HG02840 (cell line): ENCODE measurements around the gene STAT3.
"Not testable (repeated sequence)": the region's sequence is repeated elsewhere in the genome, so short reads cannot be mapped to it uniquely, and the experiment has no call there.

ENCODE experiments used
- ATAC-seq: cut with Tn5 transposase; IDR thresholded peaks from one replicate; pipeline ENCODE4 v1.9.1; 2021; ENCODE audit warnings: mild to moderate bottlenecking, moderate library complexity, moderate number of reproducible peaks; ENCODE audit not compliant: unreplicated experiment, low FRiP score

Gene STAT3

DNA sequence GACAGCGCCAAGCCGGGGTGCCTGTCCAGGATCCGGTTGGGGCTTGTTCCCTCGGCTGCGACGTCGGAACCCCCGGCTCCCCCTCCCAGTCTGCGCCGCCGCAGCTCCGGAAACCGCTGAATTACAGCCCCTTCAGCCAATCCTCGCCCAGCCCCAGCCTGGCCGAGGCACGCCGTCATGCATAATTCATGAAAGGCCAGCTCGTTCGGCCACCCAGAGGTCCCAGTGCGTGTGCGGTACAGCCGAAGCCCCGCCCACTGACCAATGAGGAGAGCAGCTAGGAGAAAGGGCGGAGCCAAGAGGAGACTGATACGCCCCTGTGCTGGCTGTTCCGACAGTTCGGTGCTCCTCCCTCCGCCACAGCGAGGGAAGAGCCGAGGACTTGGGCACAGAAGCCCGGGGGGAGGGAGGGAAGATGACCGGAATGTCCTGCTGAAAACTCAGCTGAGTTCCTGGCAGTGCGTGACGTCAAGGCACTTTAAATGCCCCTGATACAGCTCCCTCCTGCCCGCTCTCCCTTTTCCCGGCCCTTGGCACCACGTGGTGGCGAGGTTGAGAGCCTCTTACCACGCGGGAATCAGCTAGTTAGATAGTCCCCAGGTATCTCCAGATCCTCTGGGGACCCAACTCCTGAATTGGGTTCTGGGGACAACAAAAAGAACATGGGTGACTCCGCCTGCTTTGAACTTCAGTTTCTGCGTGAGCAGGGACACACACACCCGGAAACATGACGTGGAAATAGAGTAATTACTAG lies at the start of gene STAT3:
STAT3 (minus strand) TSS at position 62 of the 754 bp plus-strand sequence. CDS start 39,926 bp downstream, outside the sequence.
- ATAC-seq = peak; percentile 94

DNA sequence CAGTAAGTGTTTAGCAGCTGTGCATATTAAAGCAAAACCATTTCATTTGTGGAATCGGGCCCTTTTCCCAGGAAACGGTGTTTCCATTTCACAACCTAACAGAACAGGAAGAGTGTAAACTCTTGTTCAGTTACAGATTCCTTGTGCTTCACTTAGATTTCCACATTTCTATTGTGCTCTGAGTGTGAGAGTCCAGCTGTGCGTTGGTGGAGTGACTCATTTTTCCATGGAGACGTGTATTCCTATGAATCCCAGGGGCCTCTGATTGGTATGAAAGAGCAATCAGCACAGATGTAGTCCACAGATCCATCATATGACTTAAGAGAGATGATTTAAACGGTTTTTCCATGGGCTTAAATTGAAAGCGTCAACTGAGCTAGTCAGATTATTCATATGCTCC lies 48.1 kb upstream of the STAT3 start:
- ATAC-seq = no peak

DNA sequence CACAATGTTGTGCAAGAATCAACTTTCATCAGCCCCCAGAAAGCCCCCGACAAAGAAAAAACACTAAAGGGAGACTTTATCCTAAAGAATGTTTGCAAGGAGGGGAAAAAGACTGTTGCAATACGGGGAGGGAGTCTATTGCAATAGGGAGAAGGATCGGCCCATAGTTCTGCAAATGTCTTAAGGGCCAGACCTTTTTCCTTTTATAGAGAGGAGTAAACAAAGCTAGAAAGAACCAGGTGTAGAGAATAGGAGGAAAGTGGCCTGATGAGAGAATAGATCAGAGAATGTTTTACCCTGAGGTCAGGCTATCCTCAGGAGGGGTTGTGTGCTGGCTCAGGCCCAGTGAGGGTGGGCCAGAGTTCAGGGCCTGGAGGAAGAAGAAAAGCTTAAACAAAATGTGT lies 43.5 kb upstream of the STAT3 start:
- ATAC-seq = no peak

DNA sequence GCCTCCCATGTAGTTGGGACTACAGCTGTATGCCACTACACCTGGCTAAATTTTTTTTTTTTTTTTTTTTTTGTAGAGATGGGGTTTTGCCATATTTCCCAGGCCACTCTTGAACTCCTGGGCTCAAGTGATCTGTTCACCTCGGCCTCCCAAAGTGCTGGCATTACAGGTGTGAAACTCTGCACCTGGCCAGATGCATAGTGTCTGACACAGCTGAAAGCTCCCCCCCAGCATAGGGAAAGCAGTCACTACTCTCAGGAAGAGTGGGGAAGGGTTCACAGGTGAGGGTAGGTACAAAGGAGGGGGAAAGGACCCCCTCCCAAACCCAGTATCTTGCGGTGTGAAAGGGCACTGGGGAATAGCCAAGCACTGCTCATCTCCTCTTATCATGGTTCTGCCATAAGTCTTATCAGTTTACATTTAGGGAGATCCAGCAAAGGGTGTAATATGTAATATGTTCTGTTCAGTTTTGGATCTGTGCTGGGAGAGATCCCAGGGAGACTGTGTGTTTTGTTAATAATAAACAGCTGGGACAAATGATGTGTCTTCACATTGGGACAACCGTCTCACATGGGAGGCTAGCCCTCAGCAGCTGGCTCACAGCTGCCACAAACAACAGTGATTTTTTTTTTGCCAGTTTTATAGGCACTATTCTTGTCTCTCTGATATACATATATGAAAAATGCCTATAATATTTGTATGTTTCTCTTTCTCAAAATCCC lies 41.6 kb upstream of the STAT3 start:
- ATAC-seq = no peak

DNA sequence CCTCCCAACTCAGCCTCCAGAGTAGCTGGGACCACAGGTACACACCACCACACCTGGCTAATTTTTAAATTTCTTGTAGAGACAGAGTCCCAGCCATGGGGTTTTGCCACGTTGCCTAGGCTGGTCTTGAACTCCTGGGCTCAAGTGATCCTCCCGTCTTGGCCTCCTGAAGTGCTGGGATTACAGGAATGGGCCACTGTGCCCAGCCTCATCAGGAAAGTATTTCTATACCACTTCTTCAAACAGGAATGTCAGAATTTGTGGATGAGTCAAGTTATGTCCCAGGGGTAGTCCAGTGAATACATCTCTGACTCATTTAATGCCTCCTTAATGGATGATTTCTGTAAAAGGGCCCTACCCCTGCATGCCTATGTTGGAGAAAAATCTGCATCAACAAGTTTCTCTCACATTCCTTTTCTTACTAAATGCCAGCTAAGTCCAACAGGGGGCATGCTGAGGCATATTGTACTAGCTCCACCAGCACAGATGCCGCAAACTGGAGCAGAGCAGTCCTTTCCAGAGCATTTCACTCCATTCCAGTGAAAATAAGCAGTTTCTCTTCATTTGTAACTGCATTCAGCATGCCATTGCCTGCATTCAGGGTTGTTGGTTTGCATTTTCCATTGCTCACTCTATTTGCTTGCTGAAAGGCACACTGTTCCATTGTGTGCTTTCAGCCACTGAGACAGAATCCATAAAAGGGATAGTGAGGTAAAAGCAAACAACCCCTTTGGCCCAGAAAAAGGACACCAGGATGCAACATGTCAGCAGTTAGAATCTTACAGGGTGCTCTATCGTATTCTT lies 40.1 kb upstream of the STAT3 start:
- ATAC-seq = no peak

DNA sequence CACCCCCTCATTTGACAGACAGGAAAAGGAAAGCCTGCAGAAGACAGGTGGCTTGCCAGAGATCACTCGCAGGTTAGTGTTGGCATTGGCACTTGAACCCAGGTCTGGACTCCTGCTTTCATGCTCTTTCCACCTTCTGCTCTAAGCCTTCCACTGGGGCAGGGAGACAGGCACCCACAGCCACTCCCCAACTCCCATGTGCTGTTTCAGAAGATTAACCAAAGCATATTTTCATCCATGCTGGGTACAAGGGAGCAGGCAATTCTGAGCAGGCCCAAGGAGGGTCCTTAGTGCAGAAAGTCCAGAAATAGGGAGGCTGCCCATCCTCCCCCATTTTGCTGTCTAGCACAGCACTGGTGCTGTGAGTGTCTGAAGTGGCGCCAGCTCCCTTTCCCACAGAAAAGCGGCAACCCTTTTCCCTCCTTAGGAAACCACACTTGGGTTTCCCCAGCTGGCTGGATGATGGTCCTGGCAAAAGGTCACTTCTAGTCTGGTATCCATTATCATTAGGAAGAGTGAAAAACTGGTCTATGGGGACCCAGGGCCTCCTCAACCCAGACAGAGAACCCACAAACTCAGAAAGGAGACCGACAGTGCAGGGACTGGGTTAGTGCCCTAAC lies 36.9 kb upstream of the STAT3 start:
- no peak for ATAC-seq

DNA sequence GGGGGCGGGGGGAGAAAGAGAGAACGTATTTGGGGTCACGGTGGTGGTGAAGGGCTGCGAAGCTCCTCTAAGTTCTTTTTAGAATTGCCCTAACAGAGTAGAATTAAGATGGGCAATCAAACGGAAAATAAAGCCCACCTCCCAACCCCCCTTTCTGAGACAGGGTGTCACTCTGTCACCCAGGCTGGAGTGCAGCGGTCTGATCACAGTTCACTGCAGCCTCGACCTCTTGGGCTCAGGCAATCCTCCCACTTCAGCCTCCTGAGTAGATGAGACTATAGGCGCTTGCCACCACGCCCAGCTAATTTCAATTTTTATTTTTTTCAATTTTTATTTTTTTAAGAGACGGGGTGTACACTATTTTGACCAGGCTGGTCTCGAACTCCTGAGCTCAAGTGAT lies 35.5 kb upstream of the STAT3 start:
- ATAC-seq = no peak

DNA sequence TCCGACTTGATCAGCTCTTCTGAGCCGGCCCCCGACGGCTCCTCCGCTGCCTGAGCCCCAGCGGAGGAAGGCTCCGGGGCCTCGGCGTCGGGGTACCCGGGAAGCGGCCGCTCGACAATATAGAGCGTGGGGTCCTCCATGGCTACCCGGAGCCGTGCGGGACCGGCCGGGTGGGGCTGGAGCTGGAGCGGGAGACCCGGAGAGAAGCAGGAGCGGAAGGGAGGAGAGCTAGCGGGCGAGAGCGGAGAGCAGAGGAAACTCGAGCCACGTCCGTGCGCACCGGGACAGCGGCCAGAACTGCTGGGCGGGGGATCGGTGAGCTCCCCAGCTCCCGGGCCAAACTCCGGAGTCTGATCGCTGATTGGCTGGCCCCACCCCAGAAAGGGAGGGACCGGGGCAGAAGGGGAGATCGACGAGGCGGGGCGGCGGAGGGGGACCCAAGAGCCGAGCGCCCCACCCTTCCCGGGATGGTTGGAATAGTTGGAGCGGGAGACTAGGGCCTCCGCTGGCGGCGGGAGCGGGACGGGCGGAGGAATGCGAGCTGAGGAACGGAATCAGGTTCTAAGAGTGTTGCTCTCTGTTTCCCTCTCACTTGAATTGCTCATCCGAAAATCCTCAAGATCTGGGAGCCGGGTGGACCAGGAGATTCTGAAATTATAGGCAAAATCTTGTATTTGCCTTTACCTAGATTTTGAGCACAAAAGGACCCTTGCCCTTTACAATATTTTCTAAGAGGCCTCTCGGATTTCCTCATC lies 34.9 kb upstream of the STAT3 start, which contains the start of gene CAVIN1:
CAVIN1 (minus strand) TSS at position 299 of the 755 bp plus-strand sequence; CDS start at position 140, 159 bp downstream.
- ATAC-seq = no peak

DNA sequence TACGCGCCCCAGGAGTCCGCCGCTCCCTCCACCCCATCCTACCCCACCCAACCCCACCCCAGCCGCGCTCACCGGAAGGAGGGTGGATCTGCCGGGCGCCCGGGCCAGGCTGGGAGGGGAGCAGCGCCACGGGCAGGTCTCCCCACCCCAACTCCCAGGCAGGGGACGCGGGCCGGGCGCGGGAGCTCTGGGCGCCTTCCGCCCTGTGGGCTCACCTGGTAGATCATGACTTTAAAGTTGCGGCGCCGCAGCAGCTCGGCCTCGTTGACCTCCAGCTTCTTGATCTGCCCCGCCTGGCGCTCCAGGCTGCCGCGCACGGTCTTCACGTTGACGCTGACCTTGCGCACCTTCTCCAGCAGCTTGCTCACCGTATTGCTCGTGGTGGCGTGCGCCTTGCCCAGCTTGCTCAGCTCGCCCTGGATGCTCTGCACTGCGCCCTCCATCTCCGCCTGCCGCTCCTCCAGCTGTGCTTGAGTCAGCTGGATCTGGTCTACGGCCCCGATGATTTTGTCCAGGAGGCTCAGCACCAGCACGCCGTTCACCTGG lies 34.2 kb upstream of the STAT3 start:
- ATAC-seq = no peak

DNA sequence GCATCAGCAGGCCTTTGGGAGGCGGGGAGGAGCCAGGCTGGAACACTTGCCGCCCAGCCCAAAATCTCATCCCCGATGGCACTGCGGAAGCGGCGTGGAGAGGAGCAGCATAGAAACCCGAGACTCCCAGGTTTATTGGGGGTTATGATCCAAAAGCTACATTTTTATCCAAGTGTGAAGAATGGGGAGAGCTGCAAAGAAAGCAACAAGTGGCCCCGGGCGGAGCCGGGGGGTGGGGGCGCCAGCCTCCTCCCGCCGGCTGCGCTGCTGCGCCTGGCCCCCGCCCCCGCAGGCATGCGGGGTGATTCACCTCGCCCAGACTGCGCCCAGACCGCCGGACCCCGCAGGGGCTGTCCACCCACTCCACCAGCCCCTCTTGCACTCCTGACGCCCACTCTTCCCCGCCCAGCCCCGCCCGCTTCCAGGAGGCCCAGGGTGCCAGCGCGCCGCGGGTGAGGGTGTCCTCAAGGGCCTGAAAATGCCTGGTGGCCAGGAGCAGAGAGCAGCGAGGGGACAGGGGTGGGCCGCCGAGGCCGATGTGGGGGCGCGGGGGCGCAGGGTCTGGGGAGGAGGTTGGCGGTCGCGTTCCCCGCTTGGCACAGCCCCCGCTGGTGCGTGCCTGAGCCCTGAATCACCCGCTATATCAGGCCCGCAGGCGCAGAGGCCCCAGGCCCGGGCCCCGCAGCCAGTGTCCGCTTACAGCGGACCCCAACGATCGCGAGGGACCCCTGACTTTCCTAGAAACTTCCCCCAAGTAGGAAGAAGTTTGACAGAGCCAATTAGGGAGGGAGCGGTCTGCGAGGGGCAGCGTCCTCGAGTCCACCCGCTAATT lies 33.5 kb upstream of the STAT3 start:
- ATAC-seq = no peak

DNA sequence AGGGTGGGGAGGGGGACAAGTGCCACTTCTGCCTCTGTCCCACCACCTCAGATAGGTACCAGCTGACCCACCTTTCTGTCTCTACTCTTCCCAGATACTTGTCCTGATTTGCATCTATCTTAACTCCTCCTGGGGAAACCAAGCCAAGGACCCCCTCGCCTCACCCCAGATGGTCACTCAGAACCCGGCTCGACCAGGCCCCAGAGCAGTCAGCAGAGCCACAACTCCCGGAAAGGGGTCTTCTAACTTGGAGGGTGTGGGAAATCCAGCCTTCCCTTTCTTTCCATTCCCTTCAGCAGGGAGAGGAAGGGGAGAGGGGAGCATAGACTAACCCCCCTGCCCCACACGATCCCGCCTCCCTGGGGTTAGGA lies 32.9 kb upstream of the STAT3 start:
- no peak for ATAC-seq

DNA sequence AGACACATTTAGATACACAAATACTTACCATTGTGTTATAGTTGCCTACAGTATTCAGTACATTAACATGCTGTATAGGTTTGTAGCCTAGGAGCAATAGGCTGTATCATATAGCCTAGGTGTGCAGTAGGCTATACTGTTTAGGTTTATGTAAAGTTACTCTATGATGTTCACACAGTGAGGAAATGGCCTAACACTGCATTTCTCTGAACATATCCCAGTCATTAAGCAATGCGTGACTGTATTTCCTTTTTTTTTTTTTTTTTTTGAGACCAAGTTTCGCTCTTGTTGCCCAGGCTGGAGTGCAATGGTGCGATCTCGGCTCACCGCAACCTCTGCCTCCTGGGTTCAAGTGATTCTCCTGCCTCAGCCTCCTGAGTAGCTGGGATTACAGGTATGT lies 29.7 kb upstream of the STAT3 start:
- ATAC-seq = not testable (repeated sequence)

DNA sequence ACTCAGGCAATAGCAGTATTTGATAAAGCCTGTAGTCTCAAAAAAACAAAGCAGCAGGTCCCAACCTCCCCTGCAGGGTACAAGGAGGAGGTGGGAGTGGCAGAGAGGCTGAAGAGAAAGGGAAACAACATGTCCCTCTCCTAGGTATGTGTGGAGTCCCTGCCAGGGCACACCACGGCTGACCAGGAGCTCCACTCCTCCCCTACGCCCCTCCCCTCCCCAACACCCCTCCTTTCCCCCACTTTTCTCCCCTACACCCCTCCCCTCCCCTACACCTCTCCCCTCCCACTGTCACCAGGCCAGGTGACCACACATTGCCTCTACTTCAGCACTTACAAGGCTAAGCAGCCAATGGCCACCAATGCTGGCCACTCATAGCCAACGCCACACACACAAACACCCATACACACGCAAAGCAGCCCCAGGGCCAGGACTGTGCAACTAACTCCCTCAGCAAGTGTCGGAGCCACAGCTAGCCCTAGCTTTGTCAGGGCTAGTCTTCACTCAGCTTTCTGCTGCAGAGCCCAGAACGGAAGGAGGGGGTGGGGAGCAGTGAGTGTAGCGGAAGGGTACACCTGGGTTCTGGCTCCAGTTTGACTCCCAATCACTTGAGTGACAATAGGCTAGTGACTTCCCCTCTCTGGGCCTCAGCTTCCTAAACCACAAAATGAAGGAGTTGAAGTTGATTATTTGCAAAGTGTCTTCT lies 26.6 kb upstream of the STAT3 start:
- ATAC-seq = no peak

DNA sequence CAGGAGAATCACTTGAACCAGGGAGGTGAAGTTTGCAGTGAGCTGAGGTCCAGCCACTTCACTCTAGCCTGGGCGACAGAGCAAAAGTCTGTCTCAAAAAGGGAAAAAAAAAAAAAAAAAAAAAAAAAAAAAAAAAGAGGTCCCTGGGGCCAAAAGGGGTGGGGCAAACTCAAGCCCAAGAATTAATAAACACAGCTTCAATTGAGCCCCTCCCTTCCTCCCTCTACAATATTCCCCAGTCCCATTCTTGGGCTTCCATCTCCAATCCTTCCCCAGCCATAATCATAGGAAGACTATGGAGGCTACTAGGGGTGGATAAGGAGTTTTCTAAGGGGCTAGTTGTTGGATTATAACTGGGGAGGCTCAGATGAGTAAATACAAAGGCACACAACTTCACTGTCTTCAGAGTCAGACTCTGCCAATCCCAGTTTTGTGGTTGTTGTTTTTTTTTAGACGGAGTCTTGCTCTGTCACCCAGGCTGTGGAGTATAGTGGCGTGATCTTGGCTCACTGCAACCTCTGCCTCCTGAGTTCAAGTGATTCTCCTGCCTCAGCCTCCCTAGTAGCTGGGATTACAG lies 25.3 kb upstream of the STAT3 start:
- ATAC-seq = no peak

DNA sequence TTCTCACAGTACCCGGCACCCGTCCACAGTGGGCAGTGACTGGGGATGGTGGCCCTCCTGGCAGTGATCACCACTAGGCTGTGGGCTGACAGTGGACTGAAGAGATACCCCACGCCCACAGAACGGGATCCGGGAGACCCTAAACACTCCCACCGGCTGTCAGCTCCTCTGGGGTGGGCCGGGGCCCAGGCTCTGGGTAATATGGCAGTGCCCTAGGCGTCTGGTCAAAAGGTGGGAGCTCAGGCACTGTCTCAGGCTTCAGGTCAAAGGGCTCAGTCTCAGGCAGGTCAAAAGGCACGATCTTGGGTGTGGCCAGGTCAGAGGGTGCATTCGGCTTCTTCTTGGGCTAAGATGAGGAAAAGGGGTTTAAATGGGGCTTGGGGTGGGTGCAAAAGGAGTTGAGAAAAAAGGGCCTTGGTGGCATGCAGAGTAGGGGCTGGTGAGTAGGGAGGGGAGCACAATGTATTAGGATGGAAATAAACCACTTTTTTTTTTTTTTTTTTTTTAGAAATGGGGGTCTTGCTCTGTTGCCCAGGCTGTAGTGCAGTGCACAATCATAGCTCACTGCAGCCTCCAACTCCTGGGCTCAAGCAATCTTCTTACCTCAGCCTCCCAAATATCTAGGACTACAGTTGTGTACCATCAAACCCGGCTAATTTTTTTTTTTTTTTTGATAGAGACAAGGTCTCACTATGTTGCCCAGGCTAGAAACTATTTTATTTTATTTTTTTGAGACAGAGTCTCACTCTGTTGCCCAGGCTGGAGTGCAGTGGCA lies 23.9 kb upstream of the STAT3 start:
- ATAC-seq = no peak

DNA sequence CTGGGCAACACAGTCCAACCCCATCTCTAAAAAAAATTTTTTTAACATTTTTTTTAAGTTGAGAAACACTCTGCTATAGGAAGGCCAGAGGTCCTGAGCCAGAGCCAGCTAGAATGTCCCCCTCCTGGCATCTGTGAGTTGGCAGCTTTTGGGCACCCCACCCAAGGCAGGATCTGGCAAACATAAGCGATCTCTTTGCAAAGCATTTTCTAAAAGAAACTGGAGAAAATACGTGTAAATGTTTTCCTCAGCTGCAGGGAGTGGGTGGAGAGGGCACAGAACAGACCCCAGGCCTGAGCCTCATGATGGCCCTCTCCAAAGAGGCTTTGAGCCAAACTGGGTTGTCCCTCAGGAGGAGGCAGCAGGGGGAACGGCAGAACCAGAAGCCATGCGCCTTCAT lies 23.1 kb upstream of the STAT3 start:
- ATAC-seq = no peak

DNA sequence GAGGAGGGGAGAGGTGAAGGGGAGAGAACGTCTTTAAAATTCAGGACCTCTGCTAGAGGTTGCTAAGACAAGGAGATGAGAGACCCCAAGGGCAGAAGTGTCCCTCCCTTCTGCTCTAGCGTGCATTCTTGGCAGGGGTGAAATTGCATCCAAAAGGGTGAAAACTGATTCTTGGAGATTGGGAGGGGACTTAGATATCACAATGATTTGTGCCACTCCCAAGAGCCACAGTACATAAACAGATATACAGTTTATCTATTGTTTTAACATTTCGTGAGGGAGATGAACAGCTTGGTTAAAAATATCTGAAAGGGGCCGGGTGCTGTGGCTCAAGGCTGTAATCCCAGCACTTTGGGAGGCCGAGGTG lies 22.1 kb upstream of the STAT3 start:
- no peak for ATAC-seq
